H1 (cell line): ENCODE data around the gene GTSF1L. TPM values are rescaled to one million over a fixed set of nuclear protein-coding genes. Genes with fewer than 3 reads are reported as not detected.

ENCODE experiments used
- BCL11A ChIP-seq, 2 experiments: IDR thresholded peaks; one replicate each; pipeline ENCODE4 v1.6.1; 2011; ENCODE audit warnings: low read depth in 2 of 2, low read length in 2 of 2, mild to moderate bottlenecking in 2 of 2
- CEBPB ChIP-seq: IDR thresholded peaks from 2 replicates; pipeline ENCODE4 v1.6.1; 2012; ENCODE audit warnings: low read depth, low read length
- CHD2 ChIP-seq: IDR thresholded peaks from 2 replicates; pipeline ENCODE4 v1.6.1; 2012; ENCODE audit warnings: low read length, improper control_type of control experiment
- E2F6 ChIP-seq: IDR thresholded peaks from 2 replicates; pipeline ENCODE4 v1.6.1; 2012; ENCODE audit warnings: inconsistent platforms
- EGR1 ChIP-seq: IDR thresholded peaks from 2 replicates; pipeline ENCODE4 v1.6.1; 2011; ENCODE audit warnings: low read depth, low read length, borderline replicate concordance
- EP300 ChIP-seq, 2 experiments: IDR thresholded peaks; 1 replicate in 1 of 2; 2 replicates in 1 of 2; pipeline ENCODE4 v1.6.1; 2011 to 2012; ENCODE audit warnings: low read depth in 2 of 2, low read length in 2 of 2, mild to moderate bottlenecking in 2 of 2, borderline replicate concordance in 1 of 2, inconsistent platforms in 1 of 2, moderate library complexity in 1 of 2
- EZH2 ChIP-seq: fragments of 200-600 bp; sonication (generic); IDR thresholded peaks from 2 replicates; pipeline ENCODE4 v1.7.1; 2012; ENCODE audit warnings: low read depth, mild to moderate bottlenecking, moderate library complexity, low read length, inconsistent platforms; ENCODE audit not compliant: severe bottlenecking
- HDAC2 ChIP-seq, 2 experiments: fragments of 300-600 bp in 1 of 2; sonication (generic) in 1 of 2; IDR thresholded peaks; 2 replicates each; pipeline ENCODE4 v1.6.1; 2011 to 2012; ENCODE audit warnings: low read depth in 2 of 2, low read length in 2 of 2, mild to moderate bottlenecking in 2 of 2, moderate library complexity in 2 of 2, borderline replicate concordance in 1 of 2, inconsistent platforms in 1 of 2
- HDAC6 ChIP-seq: IDR thresholded peaks from one replicate; pipeline ENCODE4 v1.7.1; 2012; ENCODE audit warnings: low read depth, mild to moderate bottlenecking, inconsistent platforms, low read length, moderate library complexity
- JUND ChIP-seq: IDR thresholded peaks from 2 replicates; pipeline ENCODE4 v1.6.1; 2011; ENCODE audit warnings: mild to moderate bottlenecking, improper control_type of control experiment, low read length
- KDM5A ChIP-seq: fragments of 200-600 bp; IDR thresholded peaks from 2 replicates; pipeline ENCODE4 v1.7.1; 2012; ENCODE audit warnings: mild to moderate bottlenecking, low read length, inconsistent platforms, mixed read lengths
- NRF1 ChIP-seq: IDR thresholded peaks from 2 replicates; pipeline ENCODE4 v1.6.1; 2011; ENCODE audit warnings: mild to moderate bottlenecking, low read depth, low read length, improper control_type of control experiment
- PHF8 ChIP-seq: fragments of 200-600 bp; sonication (generic); conservative IDR thresholded peaks from 2 replicates; pipeline ENCODE4 v1.7.1; 2012; ENCODE audit warnings: low read depth, mild to moderate bottlenecking, inconsistent platforms, low read length, moderate library complexity
- RAD21 ChIP-seq, 2 experiments: IDR thresholded peaks in 1 of 2; conservative IDR thresholded peaks in 1 of 2; 2 replicates each; pipeline ENCODE4 v1.6.1; 2011; ENCODE audit warnings: low read depth in 2 of 2, low read length in 2 of 2, improper control_type of control experiment in 1 of 2, inconsistent platforms in 1 of 2, mild to moderate bottlenecking in 1 of 2, moderate library complexity in 1 of 2
- RFX5 ChIP-seq: IDR thresholded peaks from 2 replicates; pipeline ENCODE4 v1.6.1; 2011; ENCODE audit warnings: low read depth, low read length, improper control_type of control experiment, borderline replicate concordance
- SIN3A ChIP-seq, 2 experiments: IDR thresholded peaks in 1 of 2; conservative IDR thresholded peaks in 1 of 2; 2 replicates each; pipeline ENCODE4 v1.6.1; 2011 to 2012; ENCODE audit warnings: low read length in 2 of 2, improper control_type of control experiment in 1 of 2, low read depth in 1 of 2, mild to moderate bottlenecking in 1 of 2
- SIX5 ChIP-seq: IDR thresholded peaks from 2 replicates; pipeline ENCODE4 v1.6.1; 2011; ENCODE audit warnings: mild to moderate bottlenecking, low read depth, low read length
- TAF1 ChIP-seq: IDR thresholded peaks from 2 replicates; pipeline ENCODE4 v1.6.1; 2011; ENCODE audit warnings: mild to moderate bottlenecking, low read depth, low read length
- TEAD4 ChIP-seq: IDR thresholded peaks from 2 replicates; pipeline ENCODE4 v1.6.1; 2012; ENCODE audit warnings: low read depth, low read length, inconsistent platforms, mixed read lengths
- ZNF274 ChIP-seq: IDR thresholded peaks from 2 replicates; pipeline ENCODE4 v1.7.0; 2012; ENCODE audit warnings: low read length, borderline replicate concordance; ENCODE audit errors: extremely low read depth
- polyA plus RNA-seq, 7 experiments: library from polyadenylated mRNA; depleted of rRNA in 3 of 7; stranded (reverse) in 5 of 7; unstranded in 2 of 7; fragments of >200 nt in 5 of 7; fragments of 200-250 nt in 2 of 7; gene quantifications; 1 replicate in 5 of 7; 2 replicates in 1 of 7; 4 replicates in 1 of 7; pipeline versions ENCODE4 v1.2.1 to v1.2.3, GENCODE V29; 2011 to 2013; ENCODE audit warnings: missing spikeins in 2 of 7, mixed read lengths in 2 of 7
- total RNA-seq: library from RNA; stranded (reverse); fragmentation: NEBNext Ultra II Directional; extraction: Animal tissue kit (Norgen Biotek cat#: 25700); gene quantifications from 2 replicates; pipeline ENCODE4 v1.2.1, GENCODE V29; 2021

GTSF1L gene
- total and polyA plus RNA-seq, 2 of the 8 experiments (the other 6 are each of a cell fraction or from before 2014, with no cell fraction given), result not detected

GRCh38 chr20:43749734-43750294 is 23.0 kb upstream of the GTSF1L start (continued):
- TF ChIP-seq CHD2 (no peak), E2F6 (no peak), SIN3A (conservative IDR thresholded peaks at IDR 0.05 in 1 of 2, IDR thresholded peaks at IDR 0.05 in 1 of 2; ENCODE audit: low read depth in 1 of 2, low read length in 2 of 2) (no peak), RAD21 (IDR thresholded peaks at IDR 0.05 in 1 of 2, conservative IDR thresholded peaks at IDR 0.05 in 1 of 2; ENCODE audit: low read depth in 2 of 2, low read length in 2 of 2) (peak; percentile 96 to 98), JUND (0 out of 2 replicates have a peak, but pooled peaks have one; percentile 31), TAF1 (no peak), TEAD4 (peak; percentile 33; the same call in 1 of the 2 replicates), EP300 (IDR thresholded peaks at IDR 0.05; ENCODE audit: borderline replicate concordance in 1 of 2, low read depth in 2 of 2, low read length in 2 of 2) (no peak), EGR1 (no peak), NRF1 (no peak), EZH2 (no peak), ZNF274 (no peak), KDM5A (no peak), HDAC2 (IDR thresholded peaks at IDR 0.05; ENCODE audit: borderline replicate concordance in 1 of 2, low read depth in 2 of 2, low read length in 2 of 2) (no peak), PHF8 (no peak), HDAC6 (no peak), SIX5 (no peak), CEBPB (no peak), BCL11A (IDR thresholded peaks at IDR 0.05; ENCODE audit: low read depth in 2 of 2, low read length in 2 of 2) (no peak), RFX5 (no peak)
